Measurements from ENCODE around the gene CCT8.
"Not testable (repeated sequence)": the region's sequence is repeated elsewhere in the genome, so short reads cannot be mapped to it uniquely, and the experiment has no call there.

Gene CCT8

DNA sequence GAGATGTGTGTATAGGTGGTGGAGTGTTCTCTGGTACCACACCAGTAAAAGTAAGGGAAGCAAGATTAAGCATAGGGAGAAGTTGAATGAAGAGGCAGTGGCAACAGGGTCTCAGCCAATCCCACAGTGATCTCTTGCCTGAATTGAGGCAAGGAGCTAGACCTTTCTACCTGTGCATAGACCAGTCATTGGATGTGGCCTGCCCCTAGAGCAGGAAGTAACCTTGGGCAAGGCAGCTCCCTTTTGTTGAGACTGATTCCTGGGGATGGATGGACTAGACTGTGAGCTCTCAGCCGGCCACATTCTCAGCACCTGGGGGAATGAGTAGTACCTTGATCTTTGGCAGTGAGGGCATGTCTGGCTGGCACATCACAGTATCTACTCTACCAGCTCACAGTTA lies 42.5 kb downstream of the CCT8 start:
- in situ Hi-C loops (cut with MboI; ENCODE audit: low pct_unique_long_range_greater_than_20kb, low sequenced_read_pairs): no loop called here
- no peak for DNase-seq

DNA sequence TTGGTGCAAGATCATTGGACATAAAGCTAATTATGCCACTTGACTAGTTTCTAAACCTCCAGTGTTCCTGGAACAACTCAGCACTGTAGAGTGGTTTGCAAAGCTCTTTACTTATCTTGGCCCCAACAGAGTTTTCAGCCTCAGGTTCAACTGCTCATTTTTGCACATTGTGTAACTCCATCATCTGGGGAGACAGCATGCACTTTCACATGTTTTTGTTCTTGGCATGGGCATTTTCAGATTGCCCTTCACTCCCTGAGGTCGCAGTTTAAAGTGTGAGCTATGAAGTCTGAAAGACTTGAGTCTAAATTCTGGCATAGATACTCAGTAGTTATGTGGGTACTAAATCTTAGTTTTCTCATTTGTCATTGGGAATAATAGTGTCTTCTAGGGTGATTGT lies 43.9 kb downstream of the CCT8 start:
- in situ Hi-C loops (cut with MboI; ENCODE audit: low pct_unique_long_range_greater_than_20kb, low sequenced_read_pairs): no loop called here
- DNase-seq: no peak

DNA sequence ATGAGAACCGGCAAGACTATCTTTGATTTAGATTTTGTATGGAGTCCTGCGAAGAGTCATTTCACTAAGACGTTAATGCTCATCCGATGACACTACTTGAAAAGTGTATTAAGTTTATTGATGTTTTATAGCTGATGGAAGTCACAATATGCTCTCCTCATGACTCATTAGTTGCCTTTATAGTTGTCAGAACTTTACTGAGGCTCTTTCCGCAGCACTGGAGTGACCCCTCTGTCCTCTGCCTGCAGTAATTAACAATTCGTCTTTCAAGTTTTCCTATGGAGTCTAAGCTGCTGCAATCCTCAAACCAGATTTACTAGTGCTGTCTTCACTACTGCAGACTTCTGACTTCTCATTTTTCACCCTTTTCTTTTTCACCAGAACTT lies 48.1 kb downstream of the CCT8 start:
- DNase-seq: no peak
- in situ Hi-C loops (cut with MboI; ENCODE audit: low pct_unique_long_range_greater_than_20kb, low sequenced_read_pairs): no loop called here

DNA sequence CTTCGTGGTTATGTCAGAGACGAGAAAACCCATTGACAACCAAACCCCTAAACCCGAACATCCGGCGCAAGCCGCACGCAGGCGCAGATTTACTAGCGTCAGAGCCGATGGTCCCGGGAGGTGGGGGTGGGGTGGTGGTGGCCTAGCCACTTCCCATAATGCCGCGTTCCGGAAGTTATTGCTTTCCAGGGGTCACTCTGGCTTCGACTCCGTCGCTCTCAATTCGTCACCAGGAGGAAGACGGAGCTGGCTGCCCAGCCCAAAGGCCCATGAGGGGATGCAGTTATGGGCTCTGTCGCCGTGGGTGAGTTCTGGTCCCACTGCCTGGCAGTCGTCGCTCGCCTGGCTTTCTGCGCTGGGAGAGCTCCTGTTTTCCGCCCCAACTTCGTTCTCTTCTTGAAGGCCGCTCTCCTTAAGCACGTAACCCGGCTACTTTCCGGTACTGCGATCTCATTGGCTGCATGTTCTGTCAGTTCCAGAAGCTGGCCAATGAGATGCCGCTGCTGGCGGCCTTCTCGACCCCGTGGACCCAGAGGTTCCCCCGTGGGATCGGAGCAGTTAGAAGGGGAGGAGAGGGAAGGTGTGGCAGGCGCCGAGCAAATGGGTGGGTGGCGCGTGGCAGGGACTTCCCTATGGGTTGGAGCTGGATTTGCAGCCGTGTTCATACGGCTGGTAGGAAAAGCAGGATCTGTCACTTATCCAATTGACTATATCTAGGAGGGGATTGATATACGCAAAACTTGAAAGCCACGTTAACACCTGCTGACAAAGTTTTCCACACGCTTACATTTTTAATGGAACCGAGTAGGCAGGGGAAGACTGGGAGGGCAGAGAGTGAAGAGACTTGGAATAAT lies 48.7 kb downstream of the CCT8 start, which contains the start of gene USP16:
Gene USP16 (plus strand): TSS at position 195 of the 854 bp plus-strand sequence. CDS start 3,246 bp downstream, outside the sequence.
- in situ Hi-C loops (cut with MboI; ENCODE audit: low pct_unique_long_range_greater_than_20kb, low sequenced_read_pairs): no loop called here
- DNase-seq: peak; percentile 99

DNA sequence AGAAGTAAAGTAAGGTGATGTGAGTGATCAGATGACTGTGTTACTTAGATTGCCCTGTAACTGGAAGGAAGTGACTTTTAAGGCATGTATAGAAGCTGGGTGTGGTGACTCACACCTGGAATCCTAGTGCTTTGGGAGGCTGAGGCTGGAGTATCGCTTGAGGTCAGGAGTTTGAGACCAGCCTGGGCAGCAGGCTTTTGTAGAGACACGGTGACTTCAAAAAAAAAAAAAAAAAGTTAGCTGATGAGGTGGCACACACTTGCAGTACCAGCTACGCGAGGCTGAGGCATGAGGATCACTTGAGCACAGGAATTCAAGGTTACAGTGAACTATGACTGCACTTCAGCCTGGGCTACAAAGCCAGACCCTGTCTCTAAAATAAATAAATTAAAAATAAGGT lies 51.3 kb downstream of the CCT8 start:
- in situ Hi-C loops (cut with MboI; ENCODE audit: low pct_unique_long_range_greater_than_20kb, low sequenced_read_pairs): no loop called here
- no peak for DNase-seq

DNA sequence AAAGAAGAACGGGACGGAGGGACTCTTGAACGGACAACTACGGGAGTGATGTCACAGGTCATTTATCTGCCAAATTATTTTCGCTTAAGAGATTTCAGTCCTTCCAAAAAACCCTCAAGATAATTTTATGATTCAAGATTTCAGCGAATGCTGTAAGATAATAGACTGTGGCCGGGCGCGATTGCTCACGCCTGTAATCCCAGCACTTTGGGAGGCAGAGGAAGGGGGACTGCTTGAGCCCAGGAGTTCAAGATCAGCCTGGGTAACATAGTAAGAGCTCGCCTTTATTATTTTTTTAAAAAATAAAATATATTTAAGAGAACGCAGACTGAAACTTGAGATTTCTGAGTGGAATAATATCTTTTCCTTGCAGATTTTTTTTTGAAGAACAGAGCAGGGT lies 54.9 kb downstream of the CCT8 start:
- DNase-seq: peak; percentile 28
- in situ Hi-C loops (cut with MboI; ENCODE audit: low pct_unique_long_range_greater_than_20kb, low sequenced_read_pairs): no loop called here

DNA sequence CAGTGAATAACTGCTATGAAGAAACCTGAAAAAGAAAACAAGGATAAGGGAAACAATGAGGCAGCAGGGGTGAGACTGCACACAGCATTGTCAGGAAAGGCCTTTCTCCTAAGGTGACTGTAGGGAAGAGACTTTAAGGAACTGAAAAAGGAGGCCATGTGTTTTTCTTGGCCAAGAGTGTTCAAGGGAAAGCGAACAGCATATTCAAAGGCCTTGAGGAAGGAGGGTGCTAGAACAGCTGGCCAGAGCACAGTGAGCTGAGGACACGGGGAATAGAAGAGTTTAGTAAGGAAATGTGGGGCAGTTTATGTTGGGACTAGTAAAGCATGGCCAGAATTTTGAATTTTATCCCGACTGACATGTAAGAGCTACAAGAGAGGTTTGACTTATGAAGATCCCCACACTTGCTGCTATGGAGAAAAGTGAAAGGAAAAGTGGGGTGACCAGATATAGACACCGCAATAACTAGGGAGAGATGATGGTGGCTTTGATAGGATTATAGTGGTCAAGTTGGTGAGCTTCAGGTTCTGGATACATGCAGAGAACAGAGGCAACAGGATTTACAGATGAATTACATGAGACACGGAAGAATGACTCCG lies 55.7 kb downstream of the CCT8 start:
- in situ Hi-C loops (cut with MboI; ENCODE audit: low pct_unique_long_range_greater_than_20kb, low sequenced_read_pairs): no loop called here

DNA sequence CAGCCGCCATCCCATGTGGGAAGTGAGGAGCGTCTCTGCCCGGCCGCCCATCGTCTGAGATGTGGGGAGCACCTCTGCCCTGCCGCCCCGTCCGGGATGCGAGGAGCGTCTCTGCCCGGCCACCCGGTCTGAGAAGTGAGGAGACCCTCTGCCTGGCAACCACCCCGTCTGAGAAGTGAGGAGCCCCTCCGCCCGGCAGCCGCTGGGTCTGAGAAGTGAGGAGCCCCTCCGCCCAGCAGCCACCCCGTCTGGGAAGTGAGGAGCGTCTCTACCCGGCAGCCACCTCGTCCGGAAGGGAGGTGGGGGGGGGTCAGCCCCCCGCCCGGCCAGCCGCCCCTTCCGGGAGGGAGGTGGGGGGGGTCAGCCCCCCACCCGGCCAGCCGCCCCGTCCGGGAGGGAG lies 62.2 kb downstream of the CCT8 start:
- DNase-seq; in situ Hi-C loops (cut with MboI; ENCODE audit: low pct_unique_long_range_greater_than_20kb, low sequenced_read_pairs): not testable (repeated sequence)

More for the DNA sequence above, 55.7 kb downstream of the CCT8 start:
- no peak for DNase-seq

DNA sequence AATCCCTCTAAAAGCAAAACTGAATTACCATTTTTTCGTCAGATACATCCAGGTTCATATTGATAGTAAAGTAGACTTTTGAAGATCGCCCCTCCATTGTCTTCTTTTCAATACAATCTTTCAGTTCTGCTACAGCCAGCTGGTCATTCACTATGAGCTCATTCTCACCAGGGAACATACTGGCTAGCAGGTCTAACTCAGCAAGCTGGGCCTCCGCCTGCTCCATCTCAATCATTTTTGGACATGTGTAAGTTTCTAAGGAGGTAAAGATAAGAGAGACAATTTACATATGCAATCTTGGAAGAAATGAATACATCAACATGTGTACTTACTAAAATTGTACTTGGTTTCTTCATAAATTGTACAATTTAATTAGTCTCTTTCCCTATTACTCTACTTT lies 65.1 kb downstream of the CCT8 start:
- in situ Hi-C loops (cut with MboI; ENCODE audit: low pct_unique_long_range_greater_than_20kb, low sequenced_read_pairs): no loop called here
- DNase-seq: no peak

DNA sequence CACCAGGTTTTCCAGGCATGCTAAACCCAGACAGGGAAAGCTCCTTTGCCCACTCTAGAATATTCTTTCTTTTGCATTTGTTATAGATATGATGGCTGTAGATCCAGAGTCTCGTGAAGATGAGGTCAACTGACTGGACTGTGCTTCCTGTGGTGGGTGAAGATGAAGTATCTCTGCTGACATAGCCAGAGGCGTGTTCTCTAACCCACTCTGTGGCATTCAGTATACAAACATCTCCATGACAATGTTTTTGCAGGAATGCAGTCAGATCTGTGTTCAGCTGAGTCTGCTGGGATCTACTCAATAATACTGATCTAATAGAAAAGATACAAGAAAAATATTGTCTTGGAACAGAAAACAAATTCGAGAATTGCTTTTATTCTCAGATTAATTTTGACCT lies 65.6 kb downstream of the CCT8 start:
- in situ Hi-C loops (cut with MboI; ENCODE audit: low pct_unique_long_range_greater_than_20kb, low sequenced_read_pairs): no loop called here
- no peak for DNase-seq

DNA sequence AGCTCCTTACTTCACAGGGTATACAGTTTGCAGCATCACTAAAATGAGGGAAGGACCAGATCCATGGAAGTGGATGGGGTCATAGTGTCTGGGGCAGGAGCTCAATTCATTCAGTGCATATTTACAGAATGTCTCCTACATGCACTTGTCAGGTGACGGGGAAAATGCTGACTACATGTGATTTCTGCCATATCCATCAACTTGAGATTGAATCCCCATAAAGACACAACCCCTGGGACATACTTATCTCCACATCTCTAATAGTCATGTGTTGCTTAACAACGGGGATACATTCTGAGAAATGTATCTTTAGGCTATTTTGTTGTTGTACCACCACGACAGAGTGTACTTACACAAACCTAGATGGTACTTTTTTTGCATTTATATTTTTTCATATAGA lies 66.3 kb downstream of the CCT8 start:
- no peak for DNase-seq
- in situ Hi-C loops (cut with MboI; ENCODE audit: low pct_unique_long_range_greater_than_20kb, low sequenced_read_pairs): no loop called here

Data from KBM-7 (cell line).